Mammary epithelial cell (primary cell): Measurements from ENCODE around the gene DGKI.

ENCODE experiments used
- EZH2 ChIP-seq: IDR thresholded peaks from 2 replicates; pipeline ENCODE4 v1.6.1; 2012; ENCODE audit warnings: low read length, inconsistent platforms, borderline replicate concordance
- TF ChIP-seq, protein P1 (sequence below), 2 donors: IDR thresholded peaks in 1 of 2; conservative IDR thresholded peaks in 1 of 2; 2 replicates each; pipeline ENCODE4 v1.5.1; 2011 to 2012; ENCODE audit warnings: inconsistent platforms in 2 of 2, low read length in 2 of 2, mild to moderate bottlenecking in 2 of 2, control low read depth in 1 of 2, low read depth in 1 of 2; ENCODE audit not compliant: insufficient read depth in 1 of 2; ENCODE audit errors: extremely low read depth in 1 of 2

DNA sequence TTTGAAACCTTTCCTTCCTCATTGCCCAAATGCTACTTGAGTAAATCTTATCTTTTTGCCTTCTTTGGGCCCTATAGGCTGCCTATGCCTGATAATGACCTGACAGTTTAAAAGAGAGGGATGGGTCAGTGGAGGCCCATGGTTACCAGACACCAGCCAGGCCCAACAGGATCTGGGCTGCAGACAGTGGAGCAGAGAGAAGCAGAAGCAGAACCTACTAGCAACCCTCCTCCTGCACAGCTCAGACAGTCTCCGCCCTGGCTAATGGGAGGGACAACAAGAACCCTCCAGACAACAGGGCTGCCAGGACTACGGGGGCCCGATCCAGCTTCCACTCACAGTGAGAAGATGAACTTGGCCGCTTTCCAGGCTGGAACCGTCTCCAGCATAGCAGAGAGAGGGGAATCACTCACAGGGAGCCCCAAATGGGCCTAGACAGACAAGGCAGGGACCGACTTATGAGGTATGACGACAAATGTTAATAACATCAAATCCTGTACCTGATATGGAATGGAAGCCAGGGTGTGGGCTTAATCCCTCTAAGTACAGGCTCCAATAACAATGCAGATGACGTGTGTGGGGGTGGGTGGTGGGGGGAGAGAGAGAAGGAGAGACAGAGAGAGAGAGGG is 31.7 kb upstream of the DGKI start:
- TF ChIP-seq, protein P1, sequence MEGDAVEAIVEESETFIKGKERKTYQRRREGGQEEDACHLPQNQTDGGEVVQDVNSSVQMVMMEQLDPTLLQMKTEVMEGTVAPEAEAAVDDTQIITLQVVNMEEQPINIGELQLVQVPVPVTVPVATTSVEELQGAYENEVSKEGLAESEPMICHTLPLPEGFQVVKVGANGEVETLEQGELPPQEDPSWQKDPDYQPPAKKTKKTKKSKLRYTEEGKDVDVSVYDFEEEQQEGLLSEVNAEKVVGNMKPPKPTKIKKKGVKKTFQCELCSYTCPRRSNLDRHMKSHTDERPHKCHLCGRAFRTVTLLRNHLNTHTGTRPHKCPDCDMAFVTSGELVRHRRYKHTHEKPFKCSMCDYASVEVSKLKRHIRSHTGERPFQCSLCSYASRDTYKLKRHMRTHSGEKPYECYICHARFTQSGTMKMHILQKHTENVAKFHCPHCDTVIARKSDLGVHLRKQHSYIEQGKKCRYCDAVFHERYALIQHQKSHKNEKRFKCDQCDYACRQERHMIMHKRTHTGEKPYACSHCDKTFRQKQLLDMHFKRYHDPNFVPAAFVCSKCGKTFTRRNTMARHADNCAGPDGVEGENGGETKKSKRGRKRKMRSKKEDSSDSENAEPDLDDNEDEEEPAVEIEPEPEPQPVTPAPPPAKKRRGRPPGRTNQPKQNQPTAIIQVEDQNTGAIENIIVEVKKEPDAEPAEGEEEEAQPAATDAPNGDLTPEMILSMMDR (conservative IDR thresholded peaks at IDR 0.05 in 1 of 2, IDR thresholded peaks at IDR 0.05 in 1 of 2; ENCODE audit: extremely low read depth in 1 of 2, insufficient read depth in 1 of 2, low read depth in 1 of 2, low read length in 2 of 2) = no peak
- TF ChIP-seq EZH2 = no peak
